GM12878 (cell line): ENCODE data around the gene MAL. TPM values are rescaled to one million over a fixed set of nuclear protein-coding genes. Genes with fewer than 3 reads are reported as not detected.

Experiments
- ATAC-seq: fragments of 200-7000 bp; cut with Tn5 transposase; 3 replicates; pipeline ENCODE4 v1.9.1; 2020; ENCODE audit warnings: mild to moderate bottlenecking, moderate library complexity
- BruUV-seq: library from RNA; stranded (reverse); fragments of 400-500 nt; replicated peaks from 2 replicates; lab custom pipeline; 2021; lab: Mats Ljungman, UMichigan
- CTCF ChIA-PET: fragments of 300-600 bp; sonication (Branson Sonifier 250); formaldehyde crosslinking; extraction: SDS; loops from one replicate; lab custom pipeline; 2021; ENCODE audit warnings: inconsistent platforms; lab: Yijun Ruan, JAX
- POLR2A ChIA-PET: fragments of 350-600 bp; formaldehyde crosslinking; extraction: SDS; loops from one replicate; lab custom pipeline; 2021; ENCODE audit warnings: inconsistent platforms; lab: Charles Lee
- RAD21 ChIA-PET: fragments of 300-600 bp; sonication (Branson Sonifier 250); formaldehyde crosslinking; loops from one replicate; lab custom pipeline; 2023; ENCODE audit warnings: antibody characterized with exemption; ENCODE audit not compliant: unreplicated experiment; lab: Charles Lee
- SMC1A ChIA-PET: fragments of 300-600 bp; sonication (Branson Sonifier 250); formaldehyde crosslinking; loops from one replicate; lab custom pipeline; 2023; ENCODE audit not compliant: unreplicated experiment, uncharacterized antibody; lab: Charles Lee
- DNase-seq: peaks from one replicate; pipeline ENCODE4 v3.0.0-alpha.2; 2011; ENCODE audit warnings: low read depth, low spot score
- FAIRE-seq: peaks from 3 replicates; lab custom pipeline; 2011; peaks lifted over from hg19 to GRCh38; lab: Jason Lieb, UNC
- H2AFZ ChIP-seq: 2 replicates; pipeline ENCODE4 v1.6.0; 2011; ENCODE audit warnings: low read depth, low read length, control low read depth; ENCODE audit not compliant: control insufficient read depth
- H3K27ac ChIP-seq: 2 replicates; pipeline ENCODE4 v1.5.1; 2011; ENCODE audit warnings: control low read depth; ENCODE audit not compliant: control insufficient read depth, insufficient read depth
- H3K27me3 ChIP-seq, 2 experiments: replicated peaks in 1 of 2; 2 replicates each; pipeline versions ENCODE4 v1.6.0 to v1.6.1; 2011; ENCODE audit warnings: low read length in 1 of 2; ENCODE audit not compliant: control insufficient read depth in 2 of 2, insufficient read depth in 2 of 2
- H3K36me3 ChIP-seq, 2 experiments: 2 replicates each; pipeline ENCODE4 v1.5.1; 2011; ENCODE audit warnings: low read length in 1 of 2; ENCODE audit not compliant: control insufficient read depth in 2 of 2, insufficient read depth in 2 of 2
- H3K4me1 ChIP-seq: 2 replicates; pipeline ENCODE4 v1.6.1; 2011; ENCODE audit warnings: mild to moderate bottlenecking, low read length, moderate library complexity, mixed read lengths; ENCODE audit not compliant: control insufficient read depth, insufficient read depth
- H3K4me2 ChIP-seq: 2 replicates; pipeline ENCODE4 v1.6.0; 2011; ENCODE audit warnings: control low read depth; ENCODE audit not compliant: control insufficient read depth, insufficient read depth
- H3K4me3 ChIP-seq: fragments of 200-600 bp; sonication (generic); 2 replicates; pipeline ENCODE4 v1.5.1; 2016
- H3K79me2 ChIP-seq: 2 replicates; pipeline ENCODE4 v1.6.0; 2011; ENCODE audit warnings: low read length; ENCODE audit not compliant: control insufficient read depth, insufficient read depth
- H3K9ac ChIP-seq: 2 replicates; pipeline ENCODE4 v1.8.0; 2011; ENCODE audit warnings: low read length, control low read depth, mixed read lengths; ENCODE audit not compliant: control insufficient read depth, insufficient read depth
- H3K9me3 ChIP-seq: replicated peaks from 3 replicates; pipeline ENCODE4 v1.5.1; 2011; ENCODE audit warnings: mild to moderate bottlenecking, low read length; ENCODE audit not compliant: control insufficient read depth, insufficient read depth
- H4K20me1 ChIP-seq: 2 replicates; pipeline ENCODE4 v1.6.0; 2011; ENCODE audit not compliant: control insufficient read depth, insufficient read depth
- CBFB ChIP-seq: IDR thresholded peaks from 2 replicates; pipeline ENCODE4 v1.6.1; 2016; ENCODE audit warnings: antibody characterized with exemption, low read depth
- ETV6 ChIP-seq, 2 experiments: fragments of 450-650 bp in 1 of 2; IDR thresholded peaks in 1 of 2; conservative IDR thresholded peaks in 1 of 2; 2 replicates each; pipeline ENCODE4 v1.6.1; 2014; ENCODE audit warnings: antibody characterized with exemption in 1 of 2, borderline replicate concordance in 1 of 2, low read depth in 1 of 2, mild to moderate bottlenecking in 1 of 2, moderate library complexity in 1 of 2
- GATAD2B ChIP-seq: fragments of 450-650 bp; conservative IDR thresholded peaks from 2 replicates; pipeline ENCODE4 v1.6.1; 2017; ENCODE audit warnings: low read depth, mild to moderate bottlenecking, moderate library complexity
- LARP7 ChIP-seq: fragments of 450-650 bp; IDR thresholded peaks from 2 replicates; pipeline ENCODE4 v1.6.1; 2017; ENCODE audit warnings: mild to moderate bottlenecking
- SIX5 ChIP-seq: IDR thresholded peaks from 2 replicates; pipeline ENCODE4 v1.6.1; 2011; ENCODE audit warnings: mild to moderate bottlenecking, low read depth, low read length, moderate library complexity; ENCODE audit not compliant: severe bottlenecking
- SMARCA5 ChIP-seq: fragments of 450-650 bp; IDR thresholded peaks from 2 replicates; pipeline ENCODE4 v1.6.1; 2017; ENCODE audit warnings: mild to moderate bottlenecking
- SMC3 ChIP-seq: IDR thresholded peaks from 2 replicates; pipeline ENCODE4 v1.6.1; 2011; ENCODE audit warnings: low read length, improper control_type of control experiment, borderline replicate concordance
- SREBF1 ChIP-seq: IDR thresholded peaks from 2 replicates; pipeline ENCODE4 v1.6.1; 2012; ENCODE audit warnings: mild to moderate bottlenecking, low read length
- YY1 ChIP-seq: IDR thresholded peaks from 2 replicates; pipeline ENCODE4 v1.6.1; 2011; ENCODE audit warnings: low read depth, mild to moderate bottlenecking, low read length
- ZNF207 ChIP-seq: fragments of 450-650 bp; IDR thresholded peaks from 2 replicates; pipeline ENCODE4 v1.6.1; 2014; ENCODE audit warnings: antibody characterized with exemption, mild to moderate bottlenecking, borderline replicate concordance
- WGBS: methylation state at CpG from one replicate; pipeline ENCODE4 v1.1.6; 2016; ENCODE audit warnings: low lambda C conversion rate; ENCODE audit not compliant: insufficient replicate concordance, insufficient coverage; ENCODE audit errors: missing lambda C conversion rate; 5-methylcytosine and 5-hydroxymethylcytosine counted together
- in situ Hi-C: fragments of 300-500 bp; cut with MboI; formaldehyde crosslinking; loops from 9 replicates; pipeline ENCODE4 v1.14.3; 2018; ENCODE audit warnings: mixed read lengths
- intact Hi-C: fragments of 100-400 bp; cut with micrococcal nuclease; formaldehyde crosslinking; loops from one replicate; pipeline ENCODE4 v1.14.2; 2022; ENCODE audit not compliant: unreplicated experiment
- polyA plus RNA-seq, 11 experiments: library from polyadenylated mRNA; depleted of rRNA in 4 of 11; unstranded in 6 of 11; stranded (reverse) in 5 of 11; fragments of >200 nt; fragmentation: Nextera tagmentation in 4 of 11; fragmentation: Illumina TruSeq in 1 of 11; extraction: Ambion mirVana in 4 of 11; extraction: Trizol in 1 of 11; gene quantifications; 1 replicate in 1 of 11; 2 replicates in 10 of 11; pipeline versions ENCODE4 v1.2.1 to v1.2.3, GENCODE V29; 2011 to 2016; ENCODE audit warnings: inconsistent platforms in 2 of 11, missing spikeins in 2 of 11, low read depth in 1 of 11
- total RNA-seq, 4 experiments: library from RNA; depleted of rRNA in 3 of 4; stranded (reverse); fragments of >200 nt in 3 of 4; fragmentation: Illumina TruSeq in 1 of 4; extraction: Trizol in 1 of 4; gene quantifications; 2 replicates each; pipeline versions ENCODE4 v1.2.1 to v1.2.3, GENCODE V29; 2013 to 2021
- TF ChIP-seq, protein P1 (sequence below): IDR thresholded peaks from 2 replicates; pipeline ENCODE4 v1.6.1; 2012; ENCODE audit warnings: low read length, inconsistent platforms
- TF ChIP-seq, protein P2 (sequence below): IDR thresholded peaks from 2 replicates; pipeline ENCODE4 v1.6.1; 2011; ENCODE audit warnings: borderline replicate concordance, low read depth, mild to moderate bottlenecking, moderate library complexity, mixed read lengths, low read length; ENCODE audit not compliant: insufficient read depth; ENCODE audit errors: extremely low read length

MAL gene
- total and polyA plus RNA-seq, 10 of the 15 experiments (the other 5 are each of a cell fraction or from before 2014, with no cell fraction given), result 1.3 to 4.5 (median 1.7) TPM

DNA sequence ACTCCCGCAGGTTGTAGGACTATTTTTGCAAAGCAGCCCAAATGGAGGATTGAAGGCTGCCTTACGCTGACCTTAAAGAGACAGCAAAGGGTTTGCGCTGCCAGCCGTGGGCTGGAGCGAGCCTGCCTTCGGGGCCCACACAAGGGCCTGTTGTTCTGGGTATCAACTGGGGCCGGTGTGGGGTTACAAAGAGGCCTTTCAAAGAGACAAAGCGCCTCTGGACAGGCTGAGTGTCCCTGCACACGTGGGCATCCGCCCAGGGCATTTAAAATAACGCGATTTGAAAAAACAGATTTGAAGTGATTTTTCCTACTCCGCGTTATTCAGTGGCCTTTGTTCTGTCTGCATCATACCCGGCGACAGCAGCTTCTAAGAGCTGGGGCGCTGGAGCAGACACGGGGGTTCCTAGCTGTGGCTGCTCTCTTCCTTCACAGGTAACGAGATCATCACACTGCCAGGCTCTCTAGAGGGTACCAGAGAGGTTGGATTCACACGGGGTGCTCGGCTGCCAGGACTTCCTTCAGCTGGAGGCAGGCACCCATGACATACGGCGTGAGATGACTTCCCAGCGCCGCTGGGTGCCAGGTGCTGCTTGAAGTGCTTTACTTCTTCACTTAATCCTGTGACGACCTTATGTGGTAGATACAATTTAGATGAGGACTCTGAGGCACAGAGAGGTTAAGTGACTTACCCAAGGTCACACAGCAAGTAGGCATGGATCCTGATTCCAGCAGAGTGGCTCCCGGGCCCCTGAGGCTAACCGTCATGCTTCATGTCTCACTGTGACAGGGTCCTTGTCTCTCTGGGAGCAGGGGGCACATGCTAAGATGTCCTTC is 32.2 kb downstream of the MAL start:
- Histone ChIP-seq H3K79me2 (no peaks in the 10 kb centered on the region), H3K4me2 (no peak overlapping the region), H2AFZ (no peak overlapping the region), H3K27ac (no peak overlapping the region), H3K4me3 (no peak overlapping the region), H3K27me3 (no peaks in the 10 kb centered on the region), H3K36me3 (no peaks in the 10 kb centered on the region), H4K20me1 (no peaks in the 10 kb centered on the region), H3K9ac (no peak overlapping the region), H3K4me1 (peaks cover 17% of the 10 kb centered on the region), H3K9me3 (no peaks in the 10 kb centered on the region)
- in situ Hi-C loops, result no loop called here
- ChIA-PET SMC1A (interaction anchor here (7.8 kb wide), 1 partner anchor 34 kb away, joined by 94 read pairs; the partner anchor contains the start of gene MAL), CTCF (interaction anchor here (0.6 to 7.9 kb wide), 3 partner anchors 18 to 356 kb away, joined by 3 to 134 read pairs (median 14); partner anchors contain the start of gene MAL), RAD21 (interaction anchor here (8.1 kb wide), 1 partner anchor 33 kb away, joined by 92 read pairs; the partner anchor contains the start of gene MAL), POLR2A (no interaction called here)
- intact Hi-C loops, result no loop called here
- TF ChIP-seq ZNF207, result no peak
- TF ChIP-seq, protein P1, sequence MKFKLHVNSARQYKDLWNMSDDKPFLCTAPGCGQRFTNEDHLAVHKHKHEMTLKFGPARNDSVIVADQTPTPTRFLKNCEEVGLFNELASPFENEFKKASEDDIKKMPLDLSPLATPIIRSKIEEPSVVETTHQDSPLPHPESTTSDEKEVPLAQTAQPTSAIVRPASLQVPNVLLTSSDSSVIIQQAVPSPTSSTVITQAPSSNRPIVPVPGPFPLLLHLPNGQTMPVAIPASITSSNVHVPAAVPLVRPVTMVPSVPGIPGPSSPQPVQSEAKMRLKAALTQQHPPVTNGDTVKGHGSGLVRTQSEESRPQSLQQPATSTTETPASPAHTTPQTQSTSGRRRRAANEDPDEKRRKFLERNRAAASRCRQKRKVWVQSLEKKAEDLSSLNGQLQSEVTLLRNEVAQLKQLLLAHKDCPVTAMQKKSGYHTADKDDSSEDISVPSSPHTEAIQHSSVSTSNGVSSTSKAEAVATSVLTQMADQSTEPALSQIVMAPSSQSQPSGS, result no peak
- TF ChIP-seq SMARCA5, result peak; percentile 60
- ATAC-seq (no peak), DNase-seq (no peak), FAIRE-seq (no peak)
- 70% methylated on average over 28 of the region's 28 CpGs for WGBS
- BruUV-seq, result no TSS peak

DNA sequence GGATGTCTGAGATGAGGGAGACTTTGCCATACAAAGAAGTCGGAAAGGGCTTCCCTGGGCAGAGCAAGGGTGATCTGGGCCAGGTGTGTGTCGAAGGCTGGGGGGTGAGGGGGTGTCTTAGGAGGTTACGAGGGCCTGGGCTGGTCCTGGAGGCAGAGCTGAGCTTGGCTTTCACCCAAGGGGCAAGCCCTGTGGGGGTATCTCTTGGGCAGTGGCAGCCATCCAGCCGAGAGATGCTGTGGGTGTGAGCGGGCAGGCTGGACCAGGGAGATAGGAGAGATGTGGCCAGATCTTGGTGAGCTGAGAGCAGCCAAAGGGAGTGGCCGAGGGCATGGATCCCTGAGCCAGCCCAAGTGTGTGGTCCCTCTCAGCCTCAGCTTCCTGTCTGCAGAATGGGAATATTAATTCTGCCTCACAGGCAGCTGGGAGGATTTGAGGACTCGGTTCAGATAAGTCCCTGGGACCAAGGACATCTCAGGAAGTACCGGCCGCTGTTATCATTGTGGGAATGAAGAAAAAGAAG is 33.0 kb downstream of the MAL start:
- POLR2A ChIA-PET, result no interaction called here
- CTCF ChIA-PET, result interaction anchor here (3.8 kb wide), 1 partner anchor 18 kb away, joined by 14 read pairs; no protein-coding TSS in a partner anchor
- no peak for TF ChIP-seq SREBF1
- TF ChIP-seq GATAD2B, result no peak
- TF ChIP-seq, protein P2, sequence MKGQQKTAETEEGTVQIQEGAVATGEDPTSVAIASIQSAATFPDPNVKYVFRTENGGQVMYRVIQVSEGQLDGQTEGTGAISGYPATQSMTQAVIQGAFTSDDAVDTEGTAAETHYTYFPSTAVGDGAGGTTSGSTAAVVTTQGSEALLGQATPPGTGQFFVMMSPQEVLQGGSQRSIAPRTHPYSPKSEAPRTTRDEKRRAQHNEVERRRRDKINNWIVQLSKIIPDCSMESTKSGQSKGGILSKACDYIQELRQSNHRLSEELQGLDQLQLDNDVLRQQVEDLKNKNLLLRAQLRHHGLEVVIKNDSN, result no peak
- no peak for TF ChIP-seq ETV6 (conservative IDR thresholded peaks at IDR 0.05 in 1 of 2, IDR thresholded peaks at IDR 0.05 in 1 of 2; ENCODE audit: borderline replicate concordance in 1 of 2, low read depth in 1 of 2)
- TF ChIP-seq SIX5, result no peak
- TF ChIP-seq LARP7, result no peak
- no peak for TF ChIP-seq CBFB
- no peak for TF ChIP-seq SMC3
- no peak for TF ChIP-seq YY1

More for the DNA sequence above, 33.0 kb downstream of the MAL start:
- H3K36me3 ChIP-seq, result no peaks in the 10 kb centered on the region
- FAIRE-seq (no peak), DNase-seq (no peak), ATAC-seq (no peak)
- no peak overlapping the region for H3K9ac ChIP-seq
- H3K27me3 ChIP-seq, result no peaks in the 10 kb centered on the region
- H3K4me3 ChIP-seq, result no peak overlapping the region
- H3K4me1 ChIP-seq, result peaks cover 25% of the 10 kb centered on the region
- H3K27ac ChIP-seq, result no peak overlapping the region
- H4K20me1 ChIP-seq, result no peaks in the 10 kb centered on the region
- WGBS, result 52% methylated on average over 9 of the region's 9 CpGs
- ChIA-PET RAD21 (no interaction called here), SMC1A (interaction anchor here (1.5 kb wide), 1 partner anchor 15 kb away, joined by 5 read pairs; no protein-coding TSS in a partner anchor)
- no peak overlapping the region for H2AFZ ChIP-seq
- in situ Hi-C loops (no loop called here), intact Hi-C loops (no loop called here)
- no peaks in the 10 kb centered on the region for H3K79me2 ChIP-seq
- H3K9me3 ChIP-seq, result no peaks in the 10 kb centered on the region
- H3K4me2 ChIP-seq, result no peak overlapping the region
- no TSS peak for BruUV-seq
